HG03159 (cell line): ENCODE measurements around the gene HACD4.
"Not testable (repeated sequence)": the region's sequence is repeated elsewhere in the genome, so short reads cannot be mapped to it uniquely, and the experiment has no call there.

Experiments used
- ATAC-seq: cut with Tn5 transposase; IDR thresholded peaks from one replicate; pipeline ENCODE4 v1.9.1; 2021; ENCODE audit warnings: mild to moderate bottlenecking, moderate library complexity; ENCODE audit not compliant: unreplicated experiment

The HACD4 gene

DNA sequence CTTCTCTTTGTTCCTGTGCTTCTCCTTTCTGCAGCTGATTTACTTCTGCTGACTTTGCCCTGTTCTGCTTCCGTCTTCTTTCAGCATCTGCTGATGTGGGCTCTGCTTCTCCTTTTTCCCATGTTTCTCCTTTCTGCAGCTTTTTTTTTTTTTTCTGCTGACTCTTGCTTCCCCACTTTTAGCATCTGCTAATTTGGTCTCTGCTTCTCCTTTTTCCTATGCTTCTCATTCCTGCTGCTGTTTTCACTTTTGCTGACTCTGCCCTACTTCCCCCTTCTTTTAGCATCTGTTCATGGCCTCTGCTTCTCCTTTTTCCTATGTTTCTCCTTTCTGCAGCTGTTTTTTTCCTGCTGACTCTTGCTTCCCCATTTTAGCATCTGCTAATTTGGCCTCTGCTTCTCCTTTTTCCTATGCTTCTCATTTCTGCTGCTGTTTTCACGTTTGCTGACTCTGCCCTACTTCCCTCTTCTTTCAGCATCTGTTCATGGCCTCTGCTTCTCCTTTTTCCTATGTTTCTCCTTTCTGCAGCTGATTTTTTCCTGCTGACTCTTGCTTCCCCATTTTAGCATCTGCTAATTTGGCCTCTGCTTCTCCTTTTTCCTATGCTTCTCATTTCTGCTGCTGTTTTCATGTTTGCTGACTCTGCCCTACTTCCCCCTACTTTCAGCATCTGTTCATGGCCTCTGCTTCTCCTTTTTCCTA lies 58.0 kb downstream of the HACD4 start:
- not testable (repeated sequence) for ATAC-seq

DNA sequence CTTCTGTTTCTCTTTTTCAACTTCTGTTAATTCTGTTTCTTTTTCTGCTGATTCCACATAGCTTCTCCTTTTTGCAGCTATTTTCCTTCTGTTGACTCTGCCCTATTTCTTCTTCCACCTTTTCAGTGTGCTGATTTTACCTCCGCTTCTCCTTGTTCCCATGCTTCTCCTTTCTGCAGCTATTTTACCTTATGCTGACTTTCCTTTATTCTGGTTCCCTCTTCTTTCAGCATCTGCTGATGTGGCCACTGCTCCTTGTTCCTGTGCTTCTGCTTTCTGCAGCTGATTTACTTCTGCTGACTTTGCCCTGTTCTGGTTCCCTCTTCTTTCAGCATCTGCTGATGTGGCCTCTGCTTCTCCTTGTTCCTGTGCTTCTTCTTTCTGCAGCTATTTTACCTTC lies 58.8 kb downstream of the HACD4 start:
- no peak for ATAC-seq

DNA sequence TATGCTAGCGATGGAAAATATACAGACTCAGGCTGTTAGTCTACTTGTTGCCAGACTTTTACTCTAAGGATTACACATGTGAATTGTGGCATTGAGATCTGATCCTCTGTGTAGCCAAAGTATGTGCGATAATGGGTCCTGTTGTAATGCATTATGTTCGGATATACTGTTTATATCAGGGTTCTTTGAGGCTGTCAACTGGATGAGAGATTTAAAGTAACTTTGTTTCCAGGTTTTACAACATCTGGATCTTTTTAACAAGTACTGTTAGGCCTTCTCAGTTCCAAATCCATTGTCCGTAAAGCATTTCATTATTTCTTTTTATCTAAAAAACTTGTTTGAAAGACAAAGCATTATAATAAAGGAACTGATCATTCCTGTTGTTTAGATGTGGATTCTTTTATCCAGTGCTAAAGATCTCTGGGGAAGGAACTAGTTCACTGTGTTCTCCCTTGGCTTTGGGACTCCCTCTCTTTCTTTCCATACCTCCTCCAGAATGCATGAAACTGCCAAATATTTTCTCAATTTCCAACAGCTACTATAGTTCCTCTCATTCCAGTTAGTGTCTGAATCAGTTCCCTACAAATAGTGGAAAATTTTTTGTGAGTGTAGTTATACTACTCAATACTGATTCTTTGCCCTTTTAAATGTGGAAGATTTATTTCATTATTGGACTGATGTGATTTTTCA lies 68.8 kb downstream of the HACD4 start:
- no peak for ATAC-seq

DNA sequence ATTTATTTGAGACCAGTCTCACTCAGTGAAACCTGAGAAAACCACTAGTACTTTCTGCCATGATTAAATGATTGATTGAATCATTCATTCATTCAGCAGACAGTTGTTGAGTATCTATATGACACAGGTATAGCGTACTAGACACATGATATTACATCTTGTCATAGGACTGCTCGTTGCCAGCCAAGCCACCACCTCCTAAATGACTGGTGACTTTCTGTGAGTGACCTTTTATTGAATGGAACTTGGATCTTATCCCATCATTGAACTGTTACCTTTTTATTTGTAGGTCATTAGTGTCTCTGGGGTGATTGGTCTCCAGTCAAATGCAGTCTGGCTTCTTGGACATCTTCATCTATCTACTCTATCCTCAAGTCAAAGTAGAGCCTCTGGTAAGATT lies 80.7 kb downstream of the HACD4 start:
- no peak for ATAC-seq
